Pancreas (tissue), 10 donors: ENCODE results near the gene TATDN2. TPM values are rescaled to one million over a fixed set of nuclear protein-coding genes. Genes with fewer than 3 reads are reported as not detected.

Source experiments
- ATAC-seq, 4 donors: fragments of 200-7000 bp; cut with Tn5 transposase; one replicate each; pipeline versions ENCODE4 v1.8.0 to v1.9.1; 2020; ENCODE audit warnings: mild to moderate bottlenecking in 4 of 4, moderate library complexity in 4 of 4
- DNase-seq, 6 donors: peaks; one replicate each; pipeline ENCODE4 v3.0.0-alpha.2; 2020
- FAIRE-seq: peaks from 2 replicates; lab custom pipeline; 2012; peaks lifted over from hg19 to GRCh38; lab: Jason Lieb, UNC
- H3K27ac ChIP-seq, 4 donors: fragments of 200-600 bp; sonication (generic); 1 replicate in 3 of 4; 2 replicates in 1 of 4; pipeline versions ENCODE4 v1.5.0 to v1.8.0; 2020
- H3K27me3 ChIP-seq, 4 donors: fragments of 200-600 bp; one replicate each; pipeline ENCODE4 v1.8.0; 2021
- H3K36me3 ChIP-seq, 3 donors: fragments of 200-600 bp; sonication (generic) in 1 of 3; one replicate each; pipeline versions ENCODE4 v1.5.0 to v1.8.0; 2020 to 2021
- H3K4me1 ChIP-seq, 3 donors: fragments of 200-600 bp; one replicate each; pipeline ENCODE4 v1.8.0; 2021
- H3K4me3 ChIP-seq, 4 donors: fragments of 200-600 bp; sonication (generic) in 2 of 4; one replicate each; pipeline versions ENCODE4 v1.5.0 to v1.8.0; 2020 to 2021
- H3K9me3 ChIP-seq, 4 donors: fragments of 200-600 bp; one replicate each; pipeline ENCODE4 v1.8.0; 2021
- WGBS, 2 donors: extraction: QIAGEN DNeasy Blood & Tissue Kit; methylation state at CpG; one replicate each; pipeline ENCODE4 v1.1.7; 2013; 5-methylcytosine and 5-hydroxymethylcytosine counted together
- intact Hi-C, 3 donors: fragments of 100-400 bp; cut with DNase I; formaldehyde crosslinking; loops; one replicate each; pipeline versions ENCODE4 v1.11.1 to v1.14.2; 2022
- polyA plus RNA-seq, 2 donors: library from polyadenylated mRNA; stranded (reverse); fragments of 200-250 nt; gene quantifications; one replicate each; pipeline ENCODE4 v1.2.3, GENCODE V29; 2013
- total RNA-seq, 6 donors: library from RNA; stranded (reverse); fragmentation: NEBNext Ultra II Directional in 4 of 6; extraction: Animal tissue kit (Norgen Biotek cat#: 25700) in 4 of 6; gene quantifications; one replicate each; pipeline versions ENCODE4 v1.2.1 to v1.2.4, GENCODE V29; 2021 to 2023
- TF ChIP-seq, protein P1 (sequence below), 4 donors: fragments of 200-600 bp; sonication (generic) in 3 of 4; IDR thresholded peaks; one replicate each; pipeline versions ENCODE4 v1.5.0 to v1.8.0; 2021; ENCODE audit warnings: antibody characterized with exemption in 4 of 4
- donor health status: healthy with polysubstance abuse.
- donor health status: DM: no; HTN: no; CAD: no; lungs with moderate emphysema.
- donor health status: DM: no; HTN: no; CAD: no.
- donor health status: control.
- donor health status: control.
- donor health status: Bipolar disorder and iron deficiency.
- donor health status: DM: yes; HTN: yes; CAD: no.
- donor health status: DM: no; HTN: no; CAD: no.
- donor health status: DM: no; HTN: no; CAD: no.
- donor health status: DM: yes; HTN: yes; CAD: no.

Gene TATDN2
- total and polyA plus RNA-seq, 8 donors: 9.2 to 23.1 (median 15.1) TPM

DNA sequence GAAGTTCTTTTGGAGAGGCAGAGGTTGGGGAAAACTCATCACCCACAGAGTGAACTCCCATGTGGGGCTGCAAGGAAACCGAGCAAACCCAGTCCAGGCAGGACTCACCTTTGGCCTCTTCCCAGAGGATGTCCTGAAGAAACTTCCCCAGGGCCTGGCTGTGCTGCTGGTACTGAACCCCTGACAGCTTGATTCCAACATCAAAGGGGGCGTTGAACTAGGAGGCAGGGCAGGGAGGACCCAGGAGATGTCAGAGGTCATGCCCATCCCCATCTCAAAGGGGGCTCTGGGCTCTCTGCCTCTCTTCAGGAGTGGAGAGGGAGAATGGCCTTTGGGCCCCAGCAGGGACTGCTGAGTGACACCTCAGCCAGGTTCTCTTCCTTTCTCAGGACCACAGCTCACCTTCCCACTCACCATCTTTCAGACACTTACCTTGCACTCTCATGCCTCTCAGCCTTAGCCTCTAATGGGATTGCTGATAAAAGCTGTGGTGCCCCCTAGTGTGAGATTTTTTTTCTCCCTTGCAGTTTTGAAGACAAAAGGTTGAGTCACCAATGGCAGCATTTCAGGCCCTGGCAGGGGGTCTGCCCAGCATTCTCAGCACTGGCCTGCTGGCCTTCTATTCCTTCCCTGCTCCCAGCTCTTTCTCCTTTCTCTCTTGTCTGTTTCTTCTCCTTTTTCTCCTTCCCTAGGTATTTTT lies 38.5 kb downstream of the TATDN2 start:
- DNase-seq (peak in 2 of 6 donors; percentile 19 to 64), ATAC-seq (no peak), FAIRE-seq (no peak)
- no peaks in the 10 kb centered on the region for H3K9me3 ChIP-seq
- peaks cover 0 to 4% (median 0%) of the 10 kb centered on the region in 3 donors for H3K36me3 ChIP-seq
- TF ChIP-seq, protein P1, sequence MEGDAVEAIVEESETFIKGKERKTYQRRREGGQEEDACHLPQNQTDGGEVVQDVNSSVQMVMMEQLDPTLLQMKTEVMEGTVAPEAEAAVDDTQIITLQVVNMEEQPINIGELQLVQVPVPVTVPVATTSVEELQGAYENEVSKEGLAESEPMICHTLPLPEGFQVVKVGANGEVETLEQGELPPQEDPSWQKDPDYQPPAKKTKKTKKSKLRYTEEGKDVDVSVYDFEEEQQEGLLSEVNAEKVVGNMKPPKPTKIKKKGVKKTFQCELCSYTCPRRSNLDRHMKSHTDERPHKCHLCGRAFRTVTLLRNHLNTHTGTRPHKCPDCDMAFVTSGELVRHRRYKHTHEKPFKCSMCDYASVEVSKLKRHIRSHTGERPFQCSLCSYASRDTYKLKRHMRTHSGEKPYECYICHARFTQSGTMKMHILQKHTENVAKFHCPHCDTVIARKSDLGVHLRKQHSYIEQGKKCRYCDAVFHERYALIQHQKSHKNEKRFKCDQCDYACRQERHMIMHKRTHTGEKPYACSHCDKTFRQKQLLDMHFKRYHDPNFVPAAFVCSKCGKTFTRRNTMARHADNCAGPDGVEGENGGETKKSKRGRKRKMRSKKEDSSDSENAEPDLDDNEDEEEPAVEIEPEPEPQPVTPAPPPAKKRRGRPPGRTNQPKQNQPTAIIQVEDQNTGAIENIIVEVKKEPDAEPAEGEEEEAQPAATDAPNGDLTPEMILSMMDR (IDR thresholded peaks at IDR 0.05): no peak
- intact Hi-C loops: no loop called here
- H3K27ac ChIP-seq: no peak overlapping the region
- H3K4me3 ChIP-seq: no peak overlapping the region
- H3K4me1 ChIP-seq: peaks cover 0 to 7% (median 5%) of the 10 kb centered on the region in 3 donors
- 77 to 82% methylated on average over 2 of the region's 2 CpGs for WGBS, 2 donors
- H3K27me3 ChIP-seq: no peaks in the 10 kb centered on the region

DNA sequence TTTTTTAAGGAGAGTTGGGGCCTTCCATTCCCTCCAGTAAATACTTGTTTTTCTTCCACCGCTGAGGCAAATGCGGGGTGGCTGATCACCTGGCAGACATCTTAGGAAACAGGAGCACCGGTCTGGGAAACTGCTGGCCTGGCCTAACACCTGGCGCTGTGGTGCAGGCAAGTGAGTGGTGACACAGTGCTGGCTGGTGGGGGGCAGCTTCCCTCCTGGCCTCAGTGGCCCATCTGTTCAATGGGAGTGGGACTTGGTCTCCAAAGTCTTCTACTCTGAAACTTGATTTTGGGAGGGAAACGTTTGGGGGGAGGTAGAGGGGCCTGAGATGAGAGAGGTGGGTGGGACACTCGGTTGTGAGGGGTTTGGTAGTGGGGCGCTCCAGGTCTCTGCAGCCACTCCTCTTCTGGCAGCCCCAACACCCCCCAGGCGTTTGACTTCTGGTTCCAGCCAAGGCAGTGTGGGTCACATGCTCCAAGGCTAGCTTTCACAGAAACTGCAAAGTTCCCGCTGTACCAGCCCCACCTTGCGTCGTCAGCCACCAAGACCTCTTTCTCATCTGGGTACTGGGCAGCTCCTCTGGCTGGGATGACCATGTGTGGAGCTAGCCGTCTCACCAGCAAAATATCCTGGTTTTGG lies 39.8 kb downstream of the TATDN2 start:
- intact Hi-C loops: no loop called here
- ATAC-seq: no peak
- no peak for FAIRE-seq
- peak in 1 of 6 donors; percentile 40 for DNase-seq
- H3K27ac ChIP-seq: no peak overlapping the region
- peaks cover 0 to 4% (median 0%) of the 10 kb centered on the region in 3 donors for H3K36me3 ChIP-seq
- no peaks in the 10 kb centered on the region for H3K9me3 ChIP-seq
- 89% methylated on average over 12 of the region's 12 CpGs for WGBS, 2 donors
- no peaks in the 10 kb centered on the region for H3K27me3 ChIP-seq
- no peak overlapping the region for H3K4me3 ChIP-seq
- H3K4me1 ChIP-seq: peaks cover 0 to 15% (median 14%) of the 10 kb centered on the region in 3 donors
- TF ChIP-seq, protein P1 (IDR thresholded peaks at IDR 0.05): no peak

DNA sequence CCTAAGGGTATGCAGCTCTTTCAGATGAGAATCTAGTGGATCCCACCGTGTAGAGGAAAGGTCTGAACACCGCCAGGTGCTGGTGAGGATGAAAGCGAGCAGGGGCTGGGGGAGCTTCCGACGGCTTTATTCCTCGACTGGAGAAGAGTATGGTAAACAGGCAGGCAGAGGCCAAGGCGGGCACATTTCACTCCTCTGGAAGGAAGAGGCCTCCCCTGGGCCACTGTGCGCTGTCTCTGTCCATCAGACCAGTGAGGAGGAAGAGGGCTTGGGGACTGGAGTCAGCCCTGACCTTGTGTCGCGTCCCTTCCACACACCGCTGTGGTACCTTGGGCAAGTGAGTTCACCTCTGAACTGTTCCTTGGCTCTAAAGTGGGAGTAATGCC lies 40.3 kb downstream of the TATDN2 start:
- FAIRE-seq (no peak), DNase-seq (peak in 1 of 6 donors; percentile 62), ATAC-seq (no peak)
- Histone ChIP-seq H3K27me3 (no peaks in the 10 kb centered on the region), H3K27ac (no peak overlapping the region), H3K4me1 (peaks cover 0 to 15% (median 13%) of the 10 kb centered on the region in 3 donors), H3K4me3 (no peak overlapping the region), H3K36me3 (peaks cover 0 to 4% (median 0%) of the 10 kb centered on the region in 3 donors), H3K9me3 (no peaks in the 10 kb centered on the region)
- TF ChIP-seq, protein P1 (IDR thresholded peaks at IDR 0.05): no peak
- intact Hi-C loops: no loop called here
- 84 to 95% methylated on average over 11 of the region's 11 CpGs for WGBS, 2 donors

DNA sequence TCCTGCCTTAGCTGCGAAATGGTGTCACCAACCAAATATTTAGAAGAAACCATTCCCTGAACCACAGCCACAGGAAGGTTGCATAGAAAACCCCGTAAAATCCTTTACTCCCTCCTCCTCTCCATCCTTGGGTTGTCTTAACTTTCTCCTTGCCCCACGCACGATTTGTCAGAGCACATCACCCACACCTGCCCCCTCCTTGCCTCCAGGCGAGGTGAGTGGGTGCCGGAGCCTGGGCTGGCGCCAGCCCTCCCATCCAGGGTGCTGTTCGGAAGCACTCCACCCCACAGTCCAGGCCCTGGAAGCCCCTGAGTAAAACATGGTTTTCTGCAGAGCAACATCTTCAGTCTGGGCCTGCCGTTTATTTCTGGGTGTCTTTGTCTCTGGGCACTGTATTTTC lies 40.8 kb downstream of the TATDN2 start:
- Histone ChIP-seq H3K9me3 (no peaks in the 10 kb centered on the region), H3K4me3 (no peak overlapping the region), H3K4me1 (peaks cover 0 to 15% (median 8%) of the 10 kb centered on the region in 3 donors), H3K36me3 (peaks cover 0 to 4% (median 0%) of the 10 kb centered on the region in 3 donors), H3K27ac (no peak overlapping the region), H3K27me3 (no peaks in the 10 kb centered on the region)
- FAIRE-seq: no peak
- no peak for ATAC-seq
- TF ChIP-seq, protein P1 (IDR thresholded peaks at IDR 0.05): no peak
- intact Hi-C loops: no loop called here
- 86 to 91% methylated on average over 9 of the region's 9 CpGs for WGBS, 2 donors
- DNase-seq: peak in 1 of 6 donors; percentile 27
